Keratinocyte (primary cell): Measurements from ENCODE around the gene SAMD4A.

Source experiments
- EZH2 ChIP-seq: IDR thresholded peaks from one replicate; pipeline ENCODE4 v1.6.1; 2012; ENCODE audit warnings: inconsistent platforms, mild to moderate bottlenecking, low read length, moderate library complexity
- TF ChIP-seq, protein P1 (sequence below), 3 experiments: IDR thresholded peaks in 1 of 3; conservative IDR thresholded peaks in 1 of 3; optimal IDR thresholded peaks in 1 of 3; 2 replicates in 2 of 3; 3 replicates in 1 of 3; pipeline versions ENCODE3 to v1.5.1; 2011; ENCODE audit warnings: low read length in 3 of 3, mild to moderate bottlenecking in 3 of 3, moderate library complexity in 2 of 3, control low read depth in 1 of 3, inconsistent platforms in 1 of 3; ENCODE audit not compliant: insufficient read depth in 2 of 3; ENCODE audit errors: extremely low read depth in 1 of 3

DNA sequence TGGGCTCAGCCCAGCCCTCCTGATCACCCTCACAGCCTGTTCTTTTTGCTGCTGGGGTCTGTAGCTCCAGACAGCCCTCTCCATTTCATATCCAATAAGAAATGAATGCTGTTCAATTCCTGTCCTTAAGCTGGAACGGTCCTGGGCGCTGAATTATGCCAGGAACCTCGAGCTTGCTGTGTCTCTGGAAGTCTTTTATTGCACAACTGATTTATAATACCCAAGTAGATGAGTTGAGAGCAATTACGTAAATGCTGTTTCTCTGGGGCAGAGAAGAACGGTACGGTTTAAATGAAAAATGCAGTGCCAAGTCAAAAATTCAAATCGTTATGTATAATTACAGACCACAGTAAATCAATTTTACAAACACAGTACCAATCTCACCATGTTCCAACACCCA lies 161.0 kb downstream of the SAMD4A start:
- TF ChIP-seq, protein P1, sequence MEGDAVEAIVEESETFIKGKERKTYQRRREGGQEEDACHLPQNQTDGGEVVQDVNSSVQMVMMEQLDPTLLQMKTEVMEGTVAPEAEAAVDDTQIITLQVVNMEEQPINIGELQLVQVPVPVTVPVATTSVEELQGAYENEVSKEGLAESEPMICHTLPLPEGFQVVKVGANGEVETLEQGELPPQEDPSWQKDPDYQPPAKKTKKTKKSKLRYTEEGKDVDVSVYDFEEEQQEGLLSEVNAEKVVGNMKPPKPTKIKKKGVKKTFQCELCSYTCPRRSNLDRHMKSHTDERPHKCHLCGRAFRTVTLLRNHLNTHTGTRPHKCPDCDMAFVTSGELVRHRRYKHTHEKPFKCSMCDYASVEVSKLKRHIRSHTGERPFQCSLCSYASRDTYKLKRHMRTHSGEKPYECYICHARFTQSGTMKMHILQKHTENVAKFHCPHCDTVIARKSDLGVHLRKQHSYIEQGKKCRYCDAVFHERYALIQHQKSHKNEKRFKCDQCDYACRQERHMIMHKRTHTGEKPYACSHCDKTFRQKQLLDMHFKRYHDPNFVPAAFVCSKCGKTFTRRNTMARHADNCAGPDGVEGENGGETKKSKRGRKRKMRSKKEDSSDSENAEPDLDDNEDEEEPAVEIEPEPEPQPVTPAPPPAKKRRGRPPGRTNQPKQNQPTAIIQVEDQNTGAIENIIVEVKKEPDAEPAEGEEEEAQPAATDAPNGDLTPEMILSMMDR (optimal IDR thresholded peaks at IDR 0.05 in 1 of 3, IDR thresholded peaks at IDR 0.05 in 1 of 3, conservative IDR thresholded peaks at IDR 0.05 in 1 of 3; ENCODE audit: extremely low read depth in 1 of 3, insufficient read depth in 2 of 3, low read length in 3 of 3), result no peak
- no peak for TF ChIP-seq EZH2
